GM23338 (cell line): Measurements from ENCODE around the gene TCERG1L. TPM values are rescaled to one million over a fixed set of nuclear protein-coding genes. Genes with fewer than 3 reads are reported as not detected.

Source experiments
- ATAC-seq: fragments of 200-7000 bp; cut with Tn5 transposase; 3 replicates; pipeline ENCODE4 v1.9.1; 2020
- DNase-seq: peaks from one replicate; pipeline ENCODE4 v3.0.0-alpha.2; 2015; ENCODE audit warnings: low spot score
- H2AFZ ChIP-seq: fragments of 200-600 bp; sonication (generic); 2 replicates; pipeline ENCODE4 v1.8.0; 2016; ENCODE audit warnings: antibody characterized with exemption, mild to moderate bottlenecking, moderate library complexity
- H3F3A ChIP-seq: fragments of 200-600 bp; sonication (generic); replicated peaks from 2 replicates; pipeline ENCODE4 v1.8.0; 2017; ENCODE audit warnings: antibody characterized with exemption, mixed run types, low read depth
- H3K27ac ChIP-seq: fragments of 200-600 bp; sonication (generic); 2 replicates; pipeline ENCODE4 v1.6.1; 2016; ENCODE audit warnings: low read depth
- H3K27me3 ChIP-seq: fragments of 200-600 bp; sonication (generic); 2 replicates; pipeline ENCODE4 v1.8.0; 2016; ENCODE audit warnings: mild to moderate bottlenecking, mixed run types, moderate library complexity; ENCODE audit not compliant: insufficient read depth
- H3K36me3 ChIP-seq: fragments of 200-600 bp; sonication (generic); 2 replicates; pipeline ENCODE4 v1.8.0; 2016; ENCODE audit warnings: mild to moderate bottlenecking; ENCODE audit not compliant: insufficient read depth
- H3K4me1 ChIP-seq: fragments of 200-600 bp; sonication (generic); 2 replicates; pipeline ENCODE4 v1.8.0; 2016; ENCODE audit warnings: mild to moderate bottlenecking, moderate library complexity; ENCODE audit not compliant: insufficient read depth
- H3K4me2 ChIP-seq: fragments of 200-600 bp; sonication (generic); 2 replicates; pipeline ENCODE4 v1.7.1; 2017; ENCODE audit warnings: mixed run types
- H3K4me3 ChIP-seq: fragments of 200-600 bp; sonication (generic); 2 replicates; pipeline ENCODE4 v1.6.1; 2016; ENCODE audit warnings: mixed run types
- H3K79me2 ChIP-seq: fragments of 200-600 bp; sonication (generic); replicated peaks from 2 replicates; pipeline ENCODE4 v1.8.0; 2017; ENCODE audit warnings: mild to moderate bottlenecking; ENCODE audit not compliant: insufficient read depth
- H3K9me2 ChIP-seq: fragments of 200-600 bp; sonication (generic); 2 replicates; pipeline ENCODE4 v1.8.0; 2017; ENCODE audit not compliant: insufficient read depth
- H4K20me1 ChIP-seq: fragments of 200-600 bp; sonication (generic); replicated peaks from 2 replicates; pipeline ENCODE4 v1.8.0; 2017; ENCODE audit warnings: mild to moderate bottlenecking; ENCODE audit not compliant: insufficient read depth
- H3K27ac Mint-ChIP-seq: 2 replicates; pipeline ENCODE4 v1.8.0; 2020; ENCODE audit warnings: inconsistent platforms, mild to moderate bottlenecking, moderate library complexity, mixed read lengths
- H3K27me3 Mint-ChIP-seq: 3 replicates; pipeline ENCODE4 v1.8.0; 2022; ENCODE audit warnings: low read depth, mild to moderate bottlenecking, moderate library complexity, mixed read lengths, inconsistent platforms; ENCODE audit not compliant: insufficient read depth, poor library complexity
- H3K36me3 Mint-ChIP-seq: 3 replicates; pipeline ENCODE4 v1.8.0; 2021; ENCODE audit warnings: low read depth, mild to moderate bottlenecking, inconsistent platforms, moderate library complexity, mixed read lengths
- H3K4me1 Mint-ChIP-seq: 3 replicates; pipeline ENCODE4 v1.8.0; 2020; ENCODE audit warnings: mild to moderate bottlenecking, inconsistent platforms, mixed read lengths
- H3K4me3 Mint-ChIP-seq: 3 replicates; pipeline ENCODE4 v1.8.0; 2021; ENCODE audit warnings: moderate library complexity, mild to moderate bottlenecking, inconsistent platforms, mixed read lengths
- H3K9me3 Mint-ChIP-seq: 3 replicates; pipeline ENCODE4 v1.8.0; 2020; ENCODE audit warnings: moderate library complexity, mild to moderate bottlenecking, inconsistent platforms, mixed read lengths
- CTCF ChIP-seq, 2 experiments: fragments of 200-600 bp in 1 of 2; sonication (generic) in 1 of 2; conservative IDR thresholded peaks; 2 replicates each; pipeline versions ENCODE4 v1.5.1 to v1.6.1; 2016 to 2017; ENCODE audit warnings: antibody characterized with exemption in 2 of 2, low read depth in 2 of 2, mild to moderate bottlenecking in 2 of 2, moderate library complexity in 1 of 2
- EZH2phosphoT487 ChIP-seq: fragments of 200-600 bp; sonication (generic); IDR thresholded peaks from one replicate; pipeline ENCODE4 v1.8.1; 2018; ENCODE audit warnings: antibody characterized with exemption; ENCODE audit not compliant: unreplicated experiment
- POLR2AphosphoS5 ChIP-seq: IDR thresholded peaks from 2 replicates; pipeline ENCODE4 v1.6.1; 2016; ENCODE audit warnings: antibody characterized with exemption, low read depth
- STAT1 ChIP-seq: IDR thresholded peaks from one replicate; pipeline ENCODE4 v1.6.1; 2016; ENCODE audit warnings: antibody characterized with exemption; ENCODE audit not compliant: unreplicated experiment
- ZNF114 ChIP-seq: fragments of 250-450 bp; sonication (Bioruptor Pico); IDR thresholded peaks from 2 replicates; pipeline ENCODE4 v1.5.0; 2020; ENCODE audit warnings: mild to moderate bottlenecking, moderate library complexity
- ZNF462 ChIP-seq: fragments of 250-450 bp; sonication (Bioruptor Pico); IDR thresholded peaks from 2 replicates; pipeline ENCODE4 v1.5.0; 2020; ENCODE audit warnings: mild to moderate bottlenecking, moderate library complexity
- polyA plus RNA-seq: library from polyadenylated mRNA; unstranded; fragments of >200 nt; fragmentation: Nextera tagmentation; extraction: Ambion mirVana; gene quantifications from 2 replicates; pipeline ENCODE4 v1.2.1, GENCODE V29; 2016
- total RNA-seq: library from RNA; depleted of rRNA; stranded (reverse); fragments of >200 nt; shearing (Covaris generic); gene quantifications from 2 replicates; pipeline ENCODE4 v1.2.3, GENCODE V29; 2014

The TCERG1L gene
- total and polyA plus RNA-seq, 2 experiments from 2014 or later, result 3.9 to 5.5 TPM

- DNase-seq (no peak), ATAC-seq (no peak)
- Histone ChIP-seq H3K27me3 (no peaks in the 10 kb centered on the region), H3K4me2 (no peak overlapping the region), H3F3A (no peaks in the 10 kb centered on the region), H4K20me1 (no peaks in the 10 kb centered on the region), H2AFZ (no peak overlapping the region), H3K36me3 (no peaks in the 10 kb centered on the region), H3K4me1 (no peaks in the 10 kb centered on the region; the same call in 1 of the 2 replicates), H3K9me2 (no peaks in the 10 kb centered on the region), H3K4me3 (no peak overlapping the region), H3K27ac (no peak overlapping the region), H3K79me2 (no peaks in the 10 kb centered on the region)
- Mint-ChIP-seq H3K27me3 (peaks cover 6% of the 10 kb centered on the region), H3K4me3 (no peak overlapping the region), H3K4me1 (no peaks in the 10 kb centered on the region), H3K27ac (no peak overlapping the region), H3K36me3 (peaks cover 33% of the 10 kb centered on the region), H3K9me3 (peaks cover 93% of the 10 kb centered on the region)
- TF ChIP-seq ZNF462 (CRISPR knock-in tag) (no peak), POLR2AphosphoS5 (no peak), EZH2phosphoT487 (no peak), ZNF114 (no peak), CTCF (conservative IDR thresholded peaks at IDR 0.05; ENCODE audit: low read depth in 2 of 2) (no peak), STAT1 (no peak)
Measured at GRCh38 chr10:131355881-131356280, 44.4 kb upstream of the TCERG1L start.
